Measurements from ENCODE around the gene TAOK3. TPM values are rescaled to one million over a fixed set of nuclear protein-coding genes. Genes with fewer than 3 reads are reported as not detected.

Gene TAOK3
- total and polyA plus RNA-seq, 10 of the 15 experiments (the other 5 are each of a cell fraction or from before 2014, with no cell fraction given), result 41.3 to 131 (median 57.8) TPM

- in situ Hi-C loops (cut with MboI) (loop anchor here (25.0 kb wide), 1 partner anchor 1525 kb away; the partner anchor contains the start of gene PRKAB1), intact Hi-C loops (cut with micrococcal nuclease; ENCODE audit: unreplicated experiment) (loop anchor here (10.0 kb wide), 1 partner anchor 262 kb away; no protein-coding TSS in a partner anchor)
- ChIA-PET POLR2A (interaction anchor here (0.5 to 1.4 kb wide), 3 partner anchors 29 to 240 kb away, joined by 3 to 6 read pairs (median 3); no protein-coding TSS in a partner anchor), CTCF (interaction anchor here (2.7 to 3.6 kb wide), 3 partner anchors 16 to 239 kb away, joined by 13 to 28 read pairs (median 18); partner anchors contain the start of gene SUDS3), RAD21 (ENCODE audit: unreplicated experiment) (interaction anchor here (1.4 to 3.8 kb wide), 3 partner anchors 17 to 239 kb away, joined by 3 to 32 read pairs (median 23); partner anchors contain the start of gene SUDS3), SMC1A (ENCODE audit: uncharacterized antibody, unreplicated experiment) (interaction anchor here (1.3 to 3.0 kb wide), 2 partner anchors 29 to 239 kb away, joined by 4 to 15 read pairs; partner anchors contain the start of gene SUDS3)
- BruUV-seq (replicated peaks), result TSS peak; percentile 81
- no peaks in the 10 kb centered on the region for H3K27me3 ChIP-seq (replicated peaks in 1 of 2; ENCODE audit: control insufficient read depth in 2 of 2, insufficient read depth in 2 of 2, low read length in 1 of 2)
- no peaks in the 10 kb centered on the region; the same call in 2 of the 3 replicates for H3K9me3 ChIP-seq (replicated peaks; ENCODE audit: control insufficient read depth, insufficient read depth, low read length)
- H3K27ac ChIP-seq (ENCODE audit: control insufficient read depth, insufficient read depth), result peak overlapping the region; percentile 86
- 89% methylated on average over 10 of the region's 10 CpGs for WGBS (ENCODE audit: insufficient coverage, insufficient replicate concordance, low lambda C conversion rate, missing lambda C conversion rate)
- H3K4me3 ChIP-seq, result peak overlapping the region; percentile 86
- DNase-seq (ENCODE audit: low read depth, low spot score) (no peak), FAIRE-seq (no peak), ATAC-seq (no peak)
- H2AFZ ChIP-seq (ENCODE audit: control insufficient read depth, low read depth, low read length), result peak overlapping the region; percentile 76; the same call in 1 of the 2 replicates
- H3K4me1 ChIP-seq (ENCODE audit: control insufficient read depth, insufficient read depth, low read length), result peaks cover 6% of the 10 kb centered on the region
- peaks cover 31% of the 10 kb centered on the region for H3K79me2 ChIP-seq (ENCODE audit: control insufficient read depth, insufficient read depth, low read length)
- no peaks in the 10 kb centered on the region for H4K20me1 ChIP-seq (ENCODE audit: control insufficient read depth, insufficient read depth)
- peak overlapping the region; percentile 75 for H3K4me2 ChIP-seq (ENCODE audit: control insufficient read depth, insufficient read depth)
- TF ChIP-seq SIN3A (IDR thresholded peaks at IDR 0.05; ENCODE audit: low read depth, low read length) (no peak), SRF (IDR thresholded peaks at IDR 0.05; ENCODE audit: low read depth in 2 of 2, low read length in 2 of 2) (no peak), ZNF384 (IDR thresholded peaks at IDR 0.05; ENCODE audit: borderline replicate concordance, low read depth, low read length) (no peak), ESRRA (IDR thresholded peaks at IDR 0.05; ENCODE audit: low read length) (no peak), MYB (IDR thresholded peaks at IDR 0.05; ENCODE audit: borderline replicate concordance, low read depth, low read length) (no peak), JUNB (IDR thresholded peaks at IDR 0.05) (no peak)
- peaks cover 5 to 21% of the 10 kb centered on the region in 2 experiments for H3K36me3 ChIP-seq (ENCODE audit: control insufficient read depth in 2 of 2, insufficient read depth in 2 of 2, low read length in 1 of 2)
- peak overlapping the region; percentile 97 for H3K9ac ChIP-seq (ENCODE audit: control insufficient read depth, insufficient read depth, low read length)
Observed at GRCh38 chr12:118137148-118137678, 235.5 kb downstream of the TAOK3 start.
